Measurements from ENCODE around the gene TFDP2.

Gene TFDP2

GRCh38 chr3:141898908-141899307 is 250.4 kb downstream of the TFDP2 start:
- H3K9me2 ChIP-seq (replicated peaks; ENCODE audit: low read depth, low read length), result no peaks in the 10 kb centered on the region
- peaks cover 14% of the 10 kb centered on the region; the same call in 1 of the 2 replicates for H3K9me3 ChIP-seq (ENCODE audit: insufficient read depth, low read depth, low read length)
- H3K27me3 ChIP-seq (ENCODE audit: insufficient read depth, low read length, poor library complexity, severe bottlenecking), result no peaks in the 10 kb centered on the region
- TF ChIP-seq, protein P1, sequence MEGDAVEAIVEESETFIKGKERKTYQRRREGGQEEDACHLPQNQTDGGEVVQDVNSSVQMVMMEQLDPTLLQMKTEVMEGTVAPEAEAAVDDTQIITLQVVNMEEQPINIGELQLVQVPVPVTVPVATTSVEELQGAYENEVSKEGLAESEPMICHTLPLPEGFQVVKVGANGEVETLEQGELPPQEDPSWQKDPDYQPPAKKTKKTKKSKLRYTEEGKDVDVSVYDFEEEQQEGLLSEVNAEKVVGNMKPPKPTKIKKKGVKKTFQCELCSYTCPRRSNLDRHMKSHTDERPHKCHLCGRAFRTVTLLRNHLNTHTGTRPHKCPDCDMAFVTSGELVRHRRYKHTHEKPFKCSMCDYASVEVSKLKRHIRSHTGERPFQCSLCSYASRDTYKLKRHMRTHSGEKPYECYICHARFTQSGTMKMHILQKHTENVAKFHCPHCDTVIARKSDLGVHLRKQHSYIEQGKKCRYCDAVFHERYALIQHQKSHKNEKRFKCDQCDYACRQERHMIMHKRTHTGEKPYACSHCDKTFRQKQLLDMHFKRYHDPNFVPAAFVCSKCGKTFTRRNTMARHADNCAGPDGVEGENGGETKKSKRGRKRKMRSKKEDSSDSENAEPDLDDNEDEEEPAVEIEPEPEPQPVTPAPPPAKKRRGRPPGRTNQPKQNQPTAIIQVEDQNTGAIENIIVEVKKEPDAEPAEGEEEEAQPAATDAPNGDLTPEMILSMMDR (conservative IDR thresholded peaks at IDR 0.05; ENCODE audit: low read length), result no peak
- TF ChIP-seq EZH2phosphoT487 (IDR thresholded peaks at IDR 0.05; ENCODE audit: borderline replicate concordance), result no peak
- H3K4me1 ChIP-seq (ENCODE audit: insufficient read depth, low read length, poor library complexity, severe bottlenecking), result no peaks in the 10 kb centered on the region
- H3K4me3 ChIP-seq (ENCODE audit: low read length, poor library complexity, severe bottlenecking), result no peak overlapping the region
- peaks cover 32% of the 10 kb centered on the region; the same call in 1 of the 2 replicates for H3K79me2 ChIP-seq (ENCODE audit: insufficient read depth, low read length)
- H4K20me1 ChIP-seq (ENCODE audit: insufficient read depth, low read length, poor library complexity, severe bottlenecking), result no peaks in the 10 kb centered on the region
- peaks cover 24% of the 10 kb centered on the region; the same call in 1 of the 2 replicates for H3K36me3 ChIP-seq (ENCODE audit: insufficient read depth, low read length)
- H2AFZ ChIP-seq (ENCODE audit: low read length), result no peak overlapping the region
- no peaks in the 10 kb centered on the region for H3F3A ChIP-seq (ENCODE audit: low read depth)
- no peak overlapping the region for H3K4me2 ChIP-seq (ENCODE audit: low read depth, low read length, poor library complexity, severe bottlenecking)
- H3K9ac ChIP-seq (ENCODE audit: low read depth, low read length, poor library complexity, severe bottlenecking), result no peak overlapping the region

DNA sequence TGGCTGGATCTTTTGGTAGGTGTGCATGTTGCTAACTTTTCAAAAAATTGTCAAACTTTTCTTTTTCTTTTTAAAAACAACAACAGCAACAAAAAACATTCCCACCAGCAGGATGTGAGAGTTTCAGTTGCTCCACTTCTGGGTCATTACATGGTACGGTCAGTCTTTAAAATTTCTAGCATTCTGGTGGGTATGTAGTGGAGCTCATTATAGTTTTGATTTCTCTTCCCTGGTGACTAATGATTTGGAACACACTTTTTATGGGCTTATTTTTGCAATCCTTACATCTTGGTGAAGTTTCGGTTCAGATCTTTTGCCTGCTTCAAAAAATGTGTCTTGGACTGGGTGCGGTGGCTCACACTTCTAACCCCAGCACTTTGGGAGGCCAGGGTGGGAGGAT is 253.6 kb downstream of the TFDP2 start:
- H3F3A ChIP-seq (ENCODE audit: low read depth), result no peaks in the 10 kb centered on the region
- H3K9ac ChIP-seq (ENCODE audit: low read depth, low read length, poor library complexity, severe bottlenecking), result no peak overlapping the region
- H3K9me2 ChIP-seq (replicated peaks; ENCODE audit: low read depth, low read length), result no peaks in the 10 kb centered on the region
- H4K20me1 ChIP-seq (ENCODE audit: insufficient read depth, low read length, poor library complexity, severe bottlenecking), result peaks cover 10% of the 10 kb centered on the region
- no peak overlapping the region for H3K4me3 ChIP-seq (ENCODE audit: low read length, poor library complexity, severe bottlenecking)
- H3K4me1 ChIP-seq (ENCODE audit: insufficient read depth, low read length, poor library complexity, severe bottlenecking), result peaks cover 2% of the 10 kb centered on the region
- peaks cover 14% of the 10 kb centered on the region; the same call in 1 of the 2 replicates for H3K9me3 ChIP-seq (ENCODE audit: insufficient read depth, low read depth, low read length)
- peaks cover 61% of the 10 kb centered on the region for H3K79me2 ChIP-seq (ENCODE audit: insufficient read depth, low read length)
- TF ChIP-seq EZH2phosphoT487 (IDR thresholded peaks at IDR 0.05; ENCODE audit: borderline replicate concordance), result no peak
- TF ChIP-seq, protein P1 (conservative IDR thresholded peaks at IDR 0.05; ENCODE audit: low read length), result no peak
- H3K27me3 ChIP-seq (ENCODE audit: insufficient read depth, low read length, poor library complexity, severe bottlenecking), result no peaks in the 10 kb centered on the region
- peaks cover 24% of the 10 kb centered on the region; the same call in 1 of the 2 replicates for H3K36me3 ChIP-seq (ENCODE audit: insufficient read depth, low read length)
- H3K4me2 ChIP-seq (ENCODE audit: low read depth, low read length, poor library complexity, severe bottlenecking), result no peak overlapping the region
- no peak overlapping the region for H2AFZ ChIP-seq (ENCODE audit: low read length)

GRCh38 chr3:141894524-141895176 is 254.7 kb downstream of the TFDP2 start:
- TF ChIP-seq, protein P1 (conservative IDR thresholded peaks at IDR 0.05; ENCODE audit: low read length), result no peak
- TF ChIP-seq EZH2phosphoT487 (IDR thresholded peaks at IDR 0.05; ENCODE audit: borderline replicate concordance), result no peak
- Histone ChIP-seq H3K4me2 (ENCODE audit: low read depth, low read length, poor library complexity, severe bottlenecking) (no peak overlapping the region), H4K20me1 (ENCODE audit: insufficient read depth, low read length, poor library complexity, severe bottlenecking) (peaks cover 10% of the 10 kb centered on the region), H3K9ac (ENCODE audit: low read depth, low read length, poor library complexity, severe bottlenecking) (no peak overlapping the region), H3K79me2 (ENCODE audit: insufficient read depth, low read length) (peaks cover 56% of the 10 kb centered on the region), H3K9me2 (replicated peaks; ENCODE audit: low read depth, low read length) (no peaks in the 10 kb centered on the region), H3K4me1 (ENCODE audit: insufficient read depth, low read length, poor library complexity, severe bottlenecking) (peaks cover 2% of the 10 kb centered on the region), H3K36me3 (ENCODE audit: insufficient read depth, low read length) (peaks cover 16% of the 10 kb centered on the region; the same call in 1 of the 2 replicates), H3K4me3 (ENCODE audit: low read length, poor library complexity, severe bottlenecking) (no peak overlapping the region), H3F3A (ENCODE audit: low read depth) (no peaks in the 10 kb centered on the region), H2AFZ (ENCODE audit: low read length) (no peak overlapping the region), H3K27me3 (ENCODE audit: insufficient read depth, low read length, poor library complexity, severe bottlenecking) (no peaks in the 10 kb centered on the region), H3K9me3 (ENCODE audit: insufficient read depth, low read depth, low read length) (peaks cover 6% of the 10 kb centered on the region; the same call in 1 of the 2 replicates)

All from Loucy (cell line).